Esophagus squamous epithelium (tissue), 5 donors: ENCODE results near the gene NFATC3. TPM values are rescaled to one million over a fixed set of nuclear protein-coding genes. Genes with fewer than 3 reads are reported as not detected.
"Not testable (repeated sequence)": the region's sequence is repeated elsewhere in the genome, so short reads cannot be mapped to it uniquely, and the experiment has no call there.

Experiments
- DNase-seq: peaks from one replicate; lab custom pipeline; 2025; lab: John Stamatoyannopoulos, UW
- H3K27ac ChIP-seq, 4 donors: fragments of 200-600 bp; sonication (generic); one replicate each; pipeline ENCODE4 v1.5.1; 2016 to 2019; ENCODE audit warnings: mild to moderate bottlenecking in 1 of 4
- H3K27me3 ChIP-seq, 4 donors: fragments of 200-600 bp; sonication (generic); 1 replicate in 3 of 4; 2 replicates in 1 of 4; pipeline versions ENCODE4 v1.5.1 to v1.6.0; 2017 to 2021; ENCODE audit warnings: antibody characterized with exemption in 1 of 4
- H3K36me3 ChIP-seq, 3 donors: fragments of 200-600 bp; sonication (generic); one replicate each; pipeline ENCODE4 v1.5.1; 2016 to 2019
- H3K4me1 ChIP-seq, 3 donors: fragments of 200-600 bp; sonication (generic); one replicate each; pipeline ENCODE4 v1.5.1; 2017 to 2019
- H3K4me3 ChIP-seq, 4 donors: fragments of 200-600 bp; sonication (generic); 1 replicate in 3 of 4; 2 replicates in 1 of 4; pipeline ENCODE4 v1.5.1; 2016 to 2019; ENCODE audit warnings: mild to moderate bottlenecking in 2 of 4, moderate library complexity in 1 of 4
- H3K9me3 ChIP-seq, 3 donors: fragments of 200-600 bp; sonication (generic); one replicate each; pipeline ENCODE4 v1.5.1; 2016 to 2019
- POLR2A ChIP-seq, 4 donors: fragments of 450-650 bp; IDR thresholded peaks; one replicate each; pipeline ENCODE4 v1.6.1; 2017; ENCODE audit warnings: antibody characterized with exemption in 4 of 4, mild to moderate bottlenecking in 4 of 4, moderate library complexity in 3 of 4
- WGBS, 2 donors: methylation state at CpG; one replicate each; pipeline ENCODE4 v1.1.5; 2018; 5-methylcytosine and 5-hydroxymethylcytosine counted together
- intact Hi-C: fragments of 100-400 bp; cut with DNase I; formaldehyde crosslinking; loops from one replicate; pipeline ENCODE4 v1.15.0; 2022
- total RNA-seq, 4 donors: library from RNA; depleted of rRNA; stranded (reverse); fragments of >200 nt; gene quantifications; one replicate each; pipeline ENCODE4 v1.1.0, GENCODE V29; 2016
- TF ChIP-seq, protein P1 (sequence below), 6 experiments: fragments of 450-650 bp in 4 of 6; fragments of 200-600 bp in 2 of 6; sonication (generic) in 2 of 6; IDR thresholded peaks; one replicate each; pipeline ENCODE4 v1.5.1; 2016 to 2019; ENCODE audit warnings: antibody characterized with exemption in 6 of 6, mild to moderate bottlenecking in 4 of 6, moderate library complexity in 4 of 6
- donor health status: DM: yes; HTN: yes; CAD: no.

NFATC3 gene
- total RNA-seq, 4 donors from 2014 or later: 18.6 to 30.9 (median 20.5) TPM

DNA sequence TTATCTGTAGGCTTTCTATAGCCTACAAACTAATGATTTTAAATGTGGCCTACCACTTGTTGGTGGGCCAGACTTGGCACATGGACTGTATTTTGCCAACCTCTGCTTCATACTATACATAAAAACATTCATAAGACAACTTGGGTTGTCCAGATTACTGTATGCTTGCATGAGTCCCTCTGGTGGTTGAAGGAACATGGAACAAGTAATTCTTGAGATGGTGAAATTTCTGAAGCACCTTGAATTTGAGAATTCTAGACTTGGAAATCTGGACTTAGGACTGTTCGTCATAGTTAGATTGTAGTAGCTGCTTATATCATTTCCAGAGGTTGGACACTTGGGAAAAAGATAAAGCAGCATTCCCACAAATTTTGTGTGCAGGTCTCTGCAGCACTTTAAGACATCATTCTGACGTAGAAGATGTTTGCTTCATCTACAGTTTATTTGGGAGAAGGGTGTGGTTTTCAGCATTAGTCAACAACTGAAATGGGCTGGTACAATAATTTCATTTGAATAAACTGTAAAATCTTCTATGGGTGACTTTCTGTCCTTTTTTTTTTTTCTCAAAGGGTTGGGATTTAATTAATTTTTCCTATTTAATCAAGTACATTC, 31.2 kb downstream of the NFATC3 start:
- peaks cover 0 to 23% (median 5%) of the 10 kb centered on the region in 3 donors for H3K4me1 ChIP-seq
- H3K4me3 ChIP-seq: no peak overlapping the region
- H3K27me3 ChIP-seq: no peaks in the 10 kb centered on the region
- DNase-seq: no peak
- 67 to 75% methylated on average over 2 of the region's 2 CpGs for WGBS, 2 donors
- intact Hi-C loops: no loop called here
- H3K9me3 ChIP-seq: peaks cover 0 to under 1% (median 0%) of the 10 kb centered on the region in 3 donors
- H3K27ac ChIP-seq: no peak overlapping the region
- H3K36me3 ChIP-seq: no peaks in the 10 kb centered on the region
- TF ChIP-seq, protein P1, sequence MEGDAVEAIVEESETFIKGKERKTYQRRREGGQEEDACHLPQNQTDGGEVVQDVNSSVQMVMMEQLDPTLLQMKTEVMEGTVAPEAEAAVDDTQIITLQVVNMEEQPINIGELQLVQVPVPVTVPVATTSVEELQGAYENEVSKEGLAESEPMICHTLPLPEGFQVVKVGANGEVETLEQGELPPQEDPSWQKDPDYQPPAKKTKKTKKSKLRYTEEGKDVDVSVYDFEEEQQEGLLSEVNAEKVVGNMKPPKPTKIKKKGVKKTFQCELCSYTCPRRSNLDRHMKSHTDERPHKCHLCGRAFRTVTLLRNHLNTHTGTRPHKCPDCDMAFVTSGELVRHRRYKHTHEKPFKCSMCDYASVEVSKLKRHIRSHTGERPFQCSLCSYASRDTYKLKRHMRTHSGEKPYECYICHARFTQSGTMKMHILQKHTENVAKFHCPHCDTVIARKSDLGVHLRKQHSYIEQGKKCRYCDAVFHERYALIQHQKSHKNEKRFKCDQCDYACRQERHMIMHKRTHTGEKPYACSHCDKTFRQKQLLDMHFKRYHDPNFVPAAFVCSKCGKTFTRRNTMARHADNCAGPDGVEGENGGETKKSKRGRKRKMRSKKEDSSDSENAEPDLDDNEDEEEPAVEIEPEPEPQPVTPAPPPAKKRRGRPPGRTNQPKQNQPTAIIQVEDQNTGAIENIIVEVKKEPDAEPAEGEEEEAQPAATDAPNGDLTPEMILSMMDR (IDR thresholded peaks at IDR 0.05): peak; percentile 17 to 55 (median 32)
- TF ChIP-seq POLR2A (IDR thresholded peaks at IDR 0.05): no peak

DNA sequence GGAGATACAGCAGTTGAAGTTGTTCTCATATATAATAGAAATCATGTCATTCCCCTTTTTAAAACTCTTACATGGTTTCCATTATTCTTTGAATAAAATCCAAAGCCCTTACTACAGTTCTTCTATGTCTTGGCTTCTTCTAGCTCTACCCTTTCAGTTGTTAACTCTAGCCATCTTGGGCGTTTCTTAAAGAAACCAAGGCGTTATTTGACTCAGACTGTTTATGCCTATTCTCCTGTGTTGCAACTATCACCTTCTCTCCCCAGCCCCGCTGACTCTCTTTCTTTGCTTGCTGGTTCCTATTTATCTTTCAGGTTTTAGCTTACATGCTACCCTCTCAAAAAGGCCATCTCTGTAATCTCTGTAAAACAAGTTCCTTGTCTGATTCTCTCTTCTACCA, 32.7 kb downstream of the NFATC3 start:
- Histone ChIP-seq H3K9me3 (no peaks in the 10 kb centered on the region), H3K36me3 (peaks cover 0 to 6% (median 0%) of the 10 kb centered on the region in 3 donors), H3K27me3 (no peaks in the 10 kb centered on the region), H3K4me3 (no peak overlapping the region), H3K27ac (no peak overlapping the region), H3K4me1 (peaks cover 0 to 23% (median 5%) of the 10 kb centered on the region in 3 donors)
- WGBS, 2 donors: 70 to 77% methylated on average over 3 of the region's 3 CpGs
- TF ChIP-seq POLR2A (IDR thresholded peaks at IDR 0.05): no peak
- TF ChIP-seq, protein P1 (IDR thresholded peaks at IDR 0.05): no peak
- DNase-seq: no peak
- intact Hi-C loops: no loop called here

DNA sequence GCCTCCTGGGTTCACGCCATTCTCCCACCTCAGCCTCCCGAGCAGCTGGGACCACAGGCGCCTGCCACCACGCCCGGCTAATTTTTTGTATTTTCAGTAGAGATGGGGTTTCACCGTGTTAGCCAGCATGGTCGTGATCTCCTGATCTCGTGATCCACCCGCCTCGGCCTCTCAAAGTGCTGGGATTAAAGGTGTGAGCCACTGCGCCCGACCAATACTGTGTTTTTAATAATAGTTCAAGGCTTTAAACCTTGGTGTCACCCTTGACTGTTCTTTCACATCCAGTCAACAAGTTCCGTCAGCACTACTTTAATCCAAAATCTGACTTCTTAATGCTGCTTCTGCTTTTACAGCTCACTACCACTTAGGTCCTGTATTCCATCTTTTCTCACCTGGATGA, 33.8 kb downstream of the NFATC3 start:
- H3K9me3 ChIP-seq, intact Hi-C loops, DNase-seq, H3K4me3 ChIP-seq, H3K27me3 ChIP-seq, H3K27ac ChIP-seq, H3K36me3 ChIP-seq: not testable (repeated sequence)
- WGBS, 2 donors: 95% methylated on average over 8 to 13 of the region's 13 CpGs
- peaks cover 0 to 23% (median 5%) of the 10 kb centered on the region in 3 donors for H3K4me1 ChIP-seq

DNA sequence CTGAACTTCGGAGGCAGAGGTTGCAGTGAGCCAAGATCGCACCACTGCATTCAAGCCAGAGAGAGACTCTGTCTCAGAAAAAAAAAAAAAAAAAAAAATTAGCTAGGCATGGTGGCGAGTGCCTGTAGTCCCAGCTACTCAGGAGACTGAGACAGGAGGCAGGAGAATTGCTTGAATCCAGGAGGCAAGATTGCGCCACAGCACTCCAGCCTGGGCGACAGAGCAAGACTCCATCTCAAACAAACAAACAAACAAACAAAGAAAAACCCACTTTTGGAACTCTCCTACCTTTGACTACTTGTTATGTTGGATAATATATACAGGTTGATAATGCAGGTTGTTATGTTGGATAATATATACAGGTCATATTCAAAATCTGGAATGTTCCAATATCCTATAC, 35.3 kb downstream of the NFATC3 start:
- intact Hi-C loops, H3K4me3 ChIP-seq: not testable (repeated sequence)
- WGBS, 2 donors: 91 to 94% methylated on average over 3 to 5 of the region's 5 CpGs

DNA sequence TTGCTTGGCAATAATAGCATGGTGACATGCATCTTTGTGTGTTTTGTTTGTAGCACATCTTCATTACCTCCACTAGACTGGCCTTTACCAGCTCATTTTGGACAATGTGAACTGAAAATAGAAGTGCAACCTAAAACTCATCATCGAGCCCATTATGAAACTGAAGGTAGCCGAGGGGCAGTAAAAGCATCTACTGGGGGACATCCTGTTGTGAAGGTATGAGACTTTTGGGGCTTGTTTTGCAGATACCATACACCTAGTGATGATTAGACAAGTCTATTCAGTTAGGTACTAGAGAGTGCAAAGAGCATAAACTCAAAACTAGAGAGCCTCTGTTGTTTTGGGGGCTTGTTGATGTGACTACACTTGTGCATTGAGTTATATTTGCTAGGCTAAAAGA, 41.2 kb downstream of the NFATC3 start:
- Histone ChIP-seq H3K27me3 (no peaks in the 10 kb centered on the region), H3K4me3 (no peak overlapping the region), H3K36me3 (peaks cover 0 to 15% (median 0%) of the 10 kb centered on the region in 3 donors), H3K9me3 (no peaks in the 10 kb centered on the region), H3K27ac (no peak overlapping the region), H3K4me1 (peaks cover 0 to 10% (median 0%) of the 10 kb centered on the region in 3 donors)
- WGBS, 2 donors: 70 to 100% methylated on average over 1 to 2 of the region's 2 CpGs
- intact Hi-C loops: no loop called here
- no peak for DNase-seq
- TF ChIP-seq POLR2A (IDR thresholded peaks at IDR 0.05): no peak

More for the DNA sequence above, 35.3 kb downstream of the NFATC3 start:
- not testable (repeated sequence) for H3K36me3 ChIP-seq, H3K9me3 ChIP-seq, DNase-seq, H3K27me3 ChIP-seq, H3K27ac ChIP-seq
- H3K4me1 ChIP-seq: peaks cover 0 to 19% (median 0%) of the 10 kb centered on the region in 3 donors

DNA sequence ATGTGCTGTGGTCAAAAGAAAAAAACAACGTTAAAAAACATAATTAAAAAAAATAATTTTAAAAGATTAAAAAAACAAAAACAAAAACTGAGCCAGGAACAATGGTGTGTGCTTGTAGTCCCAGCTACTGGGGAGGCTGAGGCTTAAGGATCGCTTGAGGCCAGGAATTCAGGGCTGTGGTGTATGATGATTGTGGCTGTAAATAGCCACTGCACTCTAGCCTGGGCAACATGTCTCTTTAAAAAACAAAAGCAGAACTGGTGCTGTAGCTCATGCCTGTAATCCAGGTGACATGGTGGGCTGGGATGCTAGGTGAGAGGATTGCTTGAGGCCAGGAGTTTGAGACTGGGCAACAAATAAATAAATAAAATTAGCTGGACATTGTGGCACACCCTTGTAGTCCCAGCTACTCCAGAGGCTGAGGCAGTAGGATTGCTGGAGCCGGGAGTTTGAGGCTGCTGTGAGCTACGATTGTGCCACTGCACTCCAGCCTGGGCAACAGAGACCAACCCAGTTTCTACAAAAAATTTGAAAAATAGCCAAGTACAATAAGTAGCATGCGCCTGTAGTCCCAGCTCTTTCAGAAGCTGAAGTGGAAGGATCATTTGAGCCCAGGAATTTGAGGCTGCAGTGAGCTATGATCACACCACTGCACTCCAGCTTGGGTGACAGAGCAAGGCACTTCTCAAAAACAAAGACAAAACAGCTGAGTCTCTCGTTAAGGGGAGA, 43.6 kb downstream of the NFATC3 start:
- H3K27me3 ChIP-seq: no peaks in the 10 kb centered on the region
- no peak for DNase-seq
- H3K9me3 ChIP-seq: no peaks in the 10 kb centered on the region
- TF ChIP-seq POLR2A (IDR thresholded peaks at IDR 0.05): no peak
- TF ChIP-seq, protein P1 (IDR thresholded peaks at IDR 0.05): no peak
- WGBS, 2 donors: 54 to 55% methylated on average over 6 of the region's 6 CpGs
- intact Hi-C loops: no loop called here
- no peak overlapping the region for H3K27ac ChIP-seq
- H3K36me3 ChIP-seq: peaks cover 0 to 9% (median 0%) of the 10 kb centered on the region in 3 donors
- peaks cover 0 to 10% (median 0%) of the 10 kb centered on the region in 3 donors for H3K4me1 ChIP-seq
- H3K4me3 ChIP-seq: no peak overlapping the region
